Measurements from ENCODE around the gene MIF4GD.
"Not testable (repeated sequence)": the region's sequence is repeated elsewhere in the genome, so short reads cannot be mapped to it uniquely, and the experiment has no call there.

The MIF4GD gene

DNA sequence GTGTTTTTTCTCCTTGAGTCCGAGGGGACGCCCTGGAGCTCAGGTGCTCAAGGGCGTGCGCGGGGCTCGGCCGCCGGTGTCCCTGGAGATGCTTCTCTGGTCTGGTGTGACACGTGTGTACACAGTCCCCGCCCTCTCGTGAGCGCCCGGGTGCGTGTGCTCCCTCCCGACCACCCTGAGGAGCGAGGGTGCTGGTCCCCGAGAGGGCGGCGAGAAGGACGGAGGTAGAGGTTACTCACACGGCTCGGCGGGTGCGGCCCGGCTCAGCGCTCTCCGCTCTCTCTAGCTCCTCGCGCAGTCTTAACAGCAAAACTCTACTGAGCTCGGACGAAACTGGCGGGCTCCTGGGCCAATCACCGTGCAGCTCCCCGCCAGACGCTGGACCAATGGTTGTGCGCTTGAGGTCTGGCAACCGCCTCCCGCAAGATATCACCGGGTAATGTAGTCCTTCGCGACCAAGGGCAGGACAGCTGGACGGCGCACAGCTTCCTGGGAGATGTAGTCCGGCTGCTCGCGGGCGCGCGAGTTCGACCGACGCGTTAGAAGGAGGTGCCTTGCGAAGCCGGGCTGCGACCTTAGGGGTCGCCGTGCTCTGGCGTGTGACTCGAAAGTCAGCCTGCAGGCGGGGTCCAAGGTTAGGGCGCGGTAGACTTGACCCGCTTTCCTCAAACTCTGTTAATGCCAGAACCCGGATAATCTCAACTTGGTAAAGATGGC lies 18.2 kb upstream of the MIF4GD start, which contains the start of gene SLC25A19:
TSS of gene SLC25A19 (minus strand) at position 319 of the 717 bp plus-strand sequence. CDS start 2,669 bp downstream, outside the sequence.
- peak; percentile 65 to 99 (median 98) for DNase-seq

- DNase-seq: peak in 15 of 58 donors; percentile 42 to 74 (median 60)
Observed at GRCh38 chr17:75288770-75289114, 17.7 kb upstream of the MIF4GD start.

DNA sequence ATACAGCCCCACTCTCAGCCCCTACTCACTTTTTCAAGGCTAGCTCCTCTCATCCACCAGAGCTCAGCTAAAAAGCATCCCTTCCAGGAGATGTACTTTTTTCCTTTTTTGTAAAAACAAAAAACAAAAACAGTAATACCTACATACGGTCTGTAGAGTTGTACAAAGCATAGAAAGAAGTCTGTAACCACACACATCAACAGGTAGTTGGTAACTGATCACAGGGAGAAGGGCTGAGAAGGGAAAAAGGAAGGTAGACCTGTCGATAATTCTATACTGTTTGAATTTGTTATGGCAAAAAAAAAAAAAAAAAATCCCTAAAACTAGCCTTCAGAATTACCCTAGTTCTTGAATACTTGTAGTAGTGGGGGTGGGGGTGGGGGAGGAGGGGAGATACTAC lies 17.3 kb upstream of the MIF4GD start:
- no peak for DNase-seq

GRCh38 chr17:75287221-75287620 lies 16.2 kb upstream of the MIF4GD start:
- DNase-seq: no peak

DNA sequence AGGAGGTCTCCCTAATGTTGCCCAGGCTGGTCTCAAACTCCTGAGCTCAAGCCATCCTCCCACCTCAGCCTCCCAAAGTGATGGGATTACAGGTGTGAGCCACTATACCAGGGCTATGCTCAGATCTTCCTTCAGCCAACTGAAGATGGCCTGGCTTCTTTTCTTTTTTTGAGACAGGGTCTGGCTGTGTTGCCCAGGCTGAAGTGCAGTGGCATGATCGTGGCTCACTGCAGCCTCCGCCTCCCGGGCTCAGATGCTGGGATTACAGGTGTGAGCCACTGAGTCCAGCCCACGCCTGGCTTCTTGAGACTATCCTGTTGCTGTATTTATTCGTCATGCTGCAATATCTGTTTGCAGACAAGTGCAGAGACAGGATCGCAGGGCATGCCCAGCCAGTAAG lies 14.1 kb upstream of the MIF4GD start:
- DNase-seq: no peak

DNA sequence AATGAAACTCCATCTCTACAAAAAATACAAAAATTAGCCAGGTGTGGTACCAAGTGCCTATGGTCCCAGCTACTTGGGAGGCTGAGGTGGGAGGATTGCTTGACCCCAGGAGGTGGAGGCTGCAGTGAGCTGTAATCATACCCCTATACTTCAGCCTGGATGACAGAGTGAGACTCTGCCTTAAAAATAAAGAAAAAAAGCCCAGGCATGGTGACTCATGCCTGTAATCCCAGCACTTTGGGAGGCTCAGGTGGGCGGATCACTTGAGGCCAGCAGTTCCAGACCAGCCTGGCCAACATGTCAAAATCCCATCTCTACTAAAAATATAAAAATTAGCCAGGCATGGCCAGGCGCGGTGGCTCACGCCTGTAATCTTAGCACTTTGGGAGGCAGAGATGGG lies 9.2 kb upstream of the MIF4GD start:
- DNase-seq: not testable (repeated sequence)

GRCh38 chr17:75277664-75278071 lies 6.6 kb upstream of the MIF4GD start:
- no peak for DNase-seq

GRCh38 chr17:75273977-75274708 lies 3.1 kb upstream of the MIF4GD start:
- DNase-seq: no peak

- DNase-seq: peak in 6 of 58 donors; percentile 8 to 46 (median 31)
Observed at GRCh38 chr17:75272848-75273184, 1.8 kb upstream of the MIF4GD start.

DNA sequence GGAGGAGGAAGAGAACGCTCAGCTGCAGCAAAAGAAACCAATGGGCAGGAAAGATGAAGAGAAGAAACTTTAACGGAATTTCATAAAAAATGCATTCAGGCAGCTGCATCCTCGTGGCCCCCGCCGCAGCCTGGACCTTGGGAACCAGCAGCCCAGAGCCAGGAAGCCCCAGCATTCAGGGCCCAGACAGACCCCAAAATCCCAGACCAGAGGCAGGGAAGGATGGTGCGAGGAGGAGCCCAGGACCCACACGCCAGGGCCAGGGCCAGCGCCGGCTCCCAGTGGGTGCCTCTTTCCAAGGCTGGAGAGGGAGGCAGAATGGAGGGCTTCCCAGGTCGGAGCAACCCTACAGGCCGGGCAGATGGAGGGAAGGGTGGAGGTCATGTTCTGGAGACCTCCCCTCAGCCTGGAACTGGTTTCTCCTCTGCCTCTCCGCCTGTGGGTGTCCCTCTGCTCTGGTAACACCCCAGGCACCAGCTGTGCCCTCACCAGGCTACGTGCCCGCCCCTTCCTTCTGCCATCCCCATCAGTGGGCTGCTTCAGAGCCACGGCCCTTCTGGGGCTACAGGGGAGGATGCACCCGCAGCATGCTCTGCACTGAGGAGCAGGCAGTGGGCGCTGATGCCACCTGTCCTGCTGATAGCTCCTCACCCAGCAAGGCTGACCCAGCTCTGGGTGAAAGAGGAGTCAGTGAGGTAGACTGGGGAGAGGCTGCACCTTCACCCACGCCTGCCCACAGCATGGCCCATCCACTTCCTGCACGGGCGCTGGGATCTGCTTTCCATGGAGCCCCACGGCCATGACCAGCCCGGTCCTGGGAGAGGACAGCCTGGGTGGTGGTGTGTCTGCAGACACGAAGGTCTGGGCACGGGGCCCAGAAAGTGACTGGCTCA lies 1.2 kb upstream of the MIF4GD start:
- peak in 38 of 58 donors; percentile 9 to 76 (median 38) for DNase-seq

GRCh38 chr17:75271233-75271954 lies 363 bp upstream of the MIF4GD start:
- DNase-seq: peak in 54 of 58 donors; percentile 31 to 82 (median 65)

DNA sequence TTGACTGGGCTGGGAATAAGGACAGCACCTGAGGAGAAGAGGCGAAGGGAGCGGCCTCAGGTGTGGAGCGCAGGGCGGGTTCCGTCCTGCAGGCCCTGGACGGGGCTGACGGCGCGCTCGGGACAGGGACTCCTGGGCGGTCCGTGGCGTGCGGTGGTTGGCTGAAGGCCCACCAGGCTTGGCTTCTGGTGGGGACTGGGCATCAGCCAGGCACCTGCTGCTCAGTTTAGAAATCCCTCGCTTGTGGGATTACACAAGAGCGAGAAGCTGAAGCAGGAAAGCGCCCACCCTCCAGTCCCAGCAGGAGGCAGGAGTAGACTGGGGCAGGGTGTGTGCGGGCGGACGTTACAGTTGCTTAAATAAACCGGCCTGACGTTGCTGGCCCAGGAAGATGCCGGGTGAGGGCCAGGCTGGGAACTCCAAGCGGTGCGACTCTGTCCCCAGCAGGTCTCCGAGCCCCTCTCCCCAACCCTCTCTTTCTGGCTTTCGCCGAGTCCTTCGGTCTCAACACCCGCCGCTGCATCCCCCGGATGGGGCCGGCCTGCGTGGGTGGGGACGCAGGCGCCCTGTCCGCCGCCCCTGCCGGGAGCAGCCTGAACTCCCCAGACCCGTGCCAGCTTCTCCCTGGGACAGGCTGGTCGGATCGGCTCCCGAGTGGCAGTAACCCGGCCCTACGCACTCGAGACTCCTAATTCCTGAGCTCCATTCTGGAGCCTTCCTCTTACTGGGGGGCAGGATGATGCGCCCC lies 639 bp downstream of the MIF4GD start:
- DNase-seq: peak in 49 of 58 donors; percentile 25 to 73 (median 55)

GRCh38 chr17:75269844-75270217 lies 1.2 kb downstream of the MIF4GD start:
- DNase-seq: no peak

DNA sequence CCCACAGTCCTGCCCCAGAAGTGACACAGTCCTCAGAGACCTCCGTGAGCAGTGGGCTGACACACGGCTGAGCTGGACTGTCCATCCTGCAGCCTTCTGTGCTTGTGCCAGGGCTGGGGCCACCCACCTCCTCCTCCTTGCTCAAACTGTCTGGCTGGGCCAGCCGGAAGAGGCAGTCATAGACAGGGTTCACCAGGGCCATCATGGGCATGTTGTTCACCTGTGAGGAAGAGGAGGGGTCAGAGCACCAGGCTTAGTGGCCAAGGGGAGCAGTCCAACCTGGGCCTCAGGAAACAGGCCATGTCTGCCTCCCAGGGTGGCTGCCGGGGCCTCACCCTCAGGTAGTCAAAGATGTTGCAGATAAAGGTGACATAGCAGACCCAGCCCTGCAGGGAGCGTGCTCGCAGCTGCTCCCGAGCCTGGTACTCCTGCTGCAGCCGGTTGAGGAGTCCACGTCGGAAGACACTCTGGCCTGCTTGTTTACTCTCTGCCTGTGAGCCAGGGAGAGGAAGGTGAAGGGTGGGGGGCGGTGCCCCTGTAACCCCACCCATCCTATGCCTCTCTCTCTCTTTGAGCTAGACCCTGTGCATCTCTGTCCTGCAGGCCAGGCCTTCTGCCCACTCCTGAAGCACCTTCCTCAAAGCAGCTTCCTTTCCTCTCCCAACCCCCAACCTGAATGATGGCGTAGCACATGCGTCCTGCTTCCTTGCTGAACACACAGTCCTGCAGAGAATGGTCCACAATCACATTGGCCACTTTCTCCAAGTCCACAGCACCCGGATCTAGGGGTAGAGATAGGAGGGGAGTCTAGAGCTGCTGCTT lies 3.4 kb downstream of the MIF4GD start:
- DNase-seq: peak in 2 of 58 donors; percentile 28 to 53

- peak in 19 of 58 donors; percentile 10 to 68 (median 46) for DNase-seq
Observed at GRCh38 chr17:75267153-75267410, 3.9 kb downstream of the MIF4GD start.

- DNase-seq: peak in 33 of 58 donors; percentile 15 to 68 (median 41)
Observed at GRCh38 chr17:75266316-75267152, 4.5 kb downstream of the MIF4GD start.

- no peak for DNase-seq
Observed at GRCh38 chr17:75265614-75266315, 5.3 kb downstream of the MIF4GD start.

DNA sequence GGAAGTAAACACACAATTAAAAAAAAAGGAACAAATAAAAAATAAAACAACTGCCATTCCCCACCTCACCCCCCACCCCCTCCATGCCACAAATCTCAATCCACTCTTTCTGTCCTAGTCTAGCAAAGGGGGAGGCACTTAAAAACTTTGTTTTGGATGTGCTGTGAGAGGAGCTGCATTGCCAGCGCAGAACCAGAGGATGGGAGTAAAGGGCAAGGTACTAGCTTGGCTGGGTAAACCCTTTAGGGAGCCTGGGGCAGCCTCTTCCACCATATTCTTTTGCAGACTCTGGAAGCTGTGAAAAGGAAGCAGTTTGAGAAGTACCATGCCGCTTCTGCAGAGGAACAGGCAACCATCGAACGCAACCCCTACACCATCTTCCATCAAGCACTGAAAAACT lies 8.0 kb downstream of the MIF4GD start:
- no peak for DNase-seq

All from anterior cingulate cortex (tissue), 58 donors.